GM12872 (cell line): ENCODE measurements around the gene FAM217B.

ENCODE experiments used
- CTCF ChIP-seq: IDR thresholded peaks from 3 replicates; pipeline ENCODE4 v1.5.1; 2011; ENCODE audit warnings: low read depth, mild to moderate bottlenecking, low read length, moderate library complexity; ENCODE audit not compliant: insufficient read depth

The FAM217B gene

GRCh38 chr20:59940129-59940955, at the start of gene FAM217B, which contains the start of gene PPP1R3D:
Gene FAM217B (plus strand): TSS chr20:59940389. CDS start chr20:59943944, 3,555 bp downstream.
Gene PPP1R3D (minus strand): TSS chr20:59940305. CDS start chr20:59939931, 374 bp downstream.
- TF ChIP-seq CTCF: no peak

GRCh38 chr20:59891581-59891980, 48.6 kb upstream of the FAM217B start:
- no peak for TF ChIP-seq CTCF

- no peak for TF ChIP-seq CTCF
These were observed 44.3 kb upstream of the FAM217B start for GRCh38 chr20:59895908-59896307.

GRCh38 chr20:59902470-59902869, 37.7 kb upstream of the FAM217B start:
- TF ChIP-seq CTCF: no peak

GRCh38 chr20:59903621-59904020, 36.6 kb upstream of the FAM217B start:
- TF ChIP-seq CTCF: no peak

- TF ChIP-seq CTCF: no peak
These were observed 31.3 kb upstream of the FAM217B start for GRCh38 chr20:59908855-59909254.

GRCh38 chr20:59911041-59911440, 29.1 kb upstream of the FAM217B start:
- no peak for TF ChIP-seq CTCF
